Erythroblast (primary cell): Measurements from ENCODE around the gene RNASEH2B.

ENCODE experiments used
- GATA1 ChIP-seq: IDR thresholded peaks from 2 replicates; pipeline ENCODE4 v1.6.1; 2011; ENCODE audit warnings: low read depth, mild to moderate bottlenecking, control low read depth, low read length, moderate library complexity
- POLR2A ChIP-seq: IDR thresholded peaks from 2 replicates; pipeline ENCODE4 v1.6.1; 2011; ENCODE audit warnings: mild to moderate bottlenecking, low read length

DNA sequence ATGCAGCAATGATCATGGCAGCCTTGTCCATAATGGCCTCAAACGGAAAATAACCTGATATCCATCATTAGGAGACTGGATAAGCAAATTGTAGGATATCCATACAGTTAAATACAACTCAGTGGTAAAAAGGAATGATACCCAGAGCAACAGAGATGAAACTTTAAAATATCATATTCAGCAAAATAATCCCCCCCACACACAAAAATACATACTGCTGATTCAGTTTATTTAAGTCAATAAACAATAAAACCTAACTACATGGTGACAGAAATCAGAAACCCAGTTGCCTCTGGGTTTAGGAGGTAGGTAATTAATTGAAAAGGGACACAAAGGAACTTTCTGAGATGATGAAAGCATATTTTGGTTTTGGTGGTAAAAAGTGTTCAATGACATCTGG is 38.2 kb upstream of the RNASEH2B start:
- TF ChIP-seq POLR2A (no peak), GATA1 (no peak)
